ENCODE measurements around the gene STARD9. TPM values are rescaled to one million over a fixed set of nuclear protein-coding genes. Genes with fewer than 3 reads are reported as not detected.

Gene STARD9
- total RNA-seq, 1 donor from 2014 or later, result 7.2 TPM

GRCh38 chr15:42693496-42693895 lies 118.1 kb downstream of the STARD9 start:
- no peak overlapping the region for H3K27ac Mint-ChIP-seq (ENCODE audit: unreplicated experiment)
- peaks cover 10% of the 10 kb centered on the region for H3K36me3 Mint-ChIP-seq (ENCODE audit: low read depth, unreplicated experiment)
- peaks cover 8% of the 10 kb centered on the region for H3K27me3 Mint-ChIP-seq (ENCODE audit: unreplicated experiment)
- DNase-seq (ENCODE audit: low spot score), result no peak
- H3K4me3 Mint-ChIP-seq (ENCODE audit: unreplicated experiment), result no peak overlapping the region
- no peaks in the 10 kb centered on the region for H3K4me1 Mint-ChIP-seq (ENCODE audit: unreplicated experiment)
- no peaks in the 10 kb centered on the region for H3K9me3 Mint-ChIP-seq (ENCODE audit: unreplicated experiment)
- TF ChIP-seq CTCF (IDR thresholded peaks at IDR 0.05; ENCODE audit: unreplicated experiment), result no peak

GRCh38 chr15:42693942-42694341 lies 118.5 kb downstream of the STARD9 start:
- H3K27ac Mint-ChIP-seq (ENCODE audit: unreplicated experiment), result no peak overlapping the region
- H3K36me3 Mint-ChIP-seq (ENCODE audit: low read depth, unreplicated experiment), result peaks cover 9% of the 10 kb centered on the region
- DNase-seq (ENCODE audit: low spot score), result no peak
- H3K9me3 Mint-ChIP-seq (ENCODE audit: unreplicated experiment), result no peaks in the 10 kb centered on the region
- peaks cover 8% of the 10 kb centered on the region for H3K27me3 Mint-ChIP-seq (ENCODE audit: unreplicated experiment)
- no peak overlapping the region for H3K4me3 Mint-ChIP-seq (ENCODE audit: unreplicated experiment)
- H3K4me1 Mint-ChIP-seq (ENCODE audit: unreplicated experiment), result no peaks in the 10 kb centered on the region
- no peak for TF ChIP-seq CTCF (IDR thresholded peaks at IDR 0.05; ENCODE audit: unreplicated experiment)

GRCh38 chr15:42694398-42694797 lies 119.0 kb downstream of the STARD9 start:
- no peaks in the 10 kb centered on the region for H3K9me3 Mint-ChIP-seq (ENCODE audit: unreplicated experiment)
- DNase-seq (ENCODE audit: low spot score), result no peak
- H3K36me3 Mint-ChIP-seq (ENCODE audit: low read depth, unreplicated experiment), result peaks cover 5% of the 10 kb centered on the region
- H3K27ac Mint-ChIP-seq (ENCODE audit: unreplicated experiment), result no peak overlapping the region
- H3K4me1 Mint-ChIP-seq (ENCODE audit: unreplicated experiment), result no peaks in the 10 kb centered on the region
- H3K4me3 Mint-ChIP-seq (ENCODE audit: unreplicated experiment), result no peak overlapping the region
- peaks cover 8% of the 10 kb centered on the region for H3K27me3 Mint-ChIP-seq (ENCODE audit: unreplicated experiment)
- no peak for TF ChIP-seq CTCF (IDR thresholded peaks at IDR 0.05; ENCODE audit: unreplicated experiment)

GRCh38 chr15:42695527-42696071 lies 120.2 kb downstream of the STARD9 start:
- H3K36me3 Mint-ChIP-seq (ENCODE audit: low read depth, unreplicated experiment), result peaks cover 5% of the 10 kb centered on the region
- DNase-seq (ENCODE audit: low spot score), result no peak
- H3K4me3 Mint-ChIP-seq (ENCODE audit: unreplicated experiment), result no peak overlapping the region
- H3K27ac Mint-ChIP-seq (ENCODE audit: unreplicated experiment), result no peak overlapping the region
- TF ChIP-seq CTCF (IDR thresholded peaks at IDR 0.05; ENCODE audit: unreplicated experiment), result no peak
- H3K9me3 Mint-ChIP-seq (ENCODE audit: unreplicated experiment), result no peaks in the 10 kb centered on the region
- H3K4me1 Mint-ChIP-seq (ENCODE audit: unreplicated experiment), result no peaks in the 10 kb centered on the region
- H3K27me3 Mint-ChIP-seq (ENCODE audit: unreplicated experiment), result peaks cover 8% of the 10 kb centered on the region

GRCh38 chr15:42696626-42697025 lies 121.2 kb downstream of the STARD9 start:
- Mint-ChIP-seq H3K9me3 (ENCODE audit: unreplicated experiment) (no peaks in the 10 kb centered on the region), H3K36me3 (ENCODE audit: low read depth, unreplicated experiment) (peaks cover 2% of the 10 kb centered on the region), H3K4me1 (ENCODE audit: unreplicated experiment) (no peaks in the 10 kb centered on the region), H3K27ac (ENCODE audit: unreplicated experiment) (no peak overlapping the region), H3K4me3 (ENCODE audit: unreplicated experiment) (no peak overlapping the region), H3K27me3 (ENCODE audit: unreplicated experiment) (peaks cover 8% of the 10 kb centered on the region)
- no peak for DNase-seq (ENCODE audit: low spot score)
- TF ChIP-seq CTCF (IDR thresholded peaks at IDR 0.05; ENCODE audit: unreplicated experiment), result no peak
